Ishikawa (cell line): ENCODE results near the gene GLI3.

Experiments
- CEBPB ChIP-seq: IDR thresholded peaks from 2 replicates; pipeline ENCODE4 v1.6.1; 2012
- CREB1 ChIP-seq: IDR thresholded peaks from 2 replicates; pipeline ENCODE4 v1.6.1; 2012; ENCODE audit warnings: low read depth
- EGR1 ChIP-seq: IDR thresholded peaks from 2 replicates; pipeline ENCODE4 v1.6.1; 2012
- EP300 ChIP-seq: IDR thresholded peaks from 2 replicates; pipeline ENCODE4 v1.6.1; 2012; ENCODE audit warnings: borderline replicate concordance
- FOXM1 ChIP-seq: IDR thresholded peaks from 2 replicates; pipeline ENCODE4 v1.6.1; 2012; ENCODE audit warnings: low read depth, borderline replicate concordance
- MAX ChIP-seq: IDR thresholded peaks from 2 replicates; pipeline ENCODE4 v1.6.1; 2012
- NFIC ChIP-seq: IDR thresholded peaks from 2 replicates; pipeline ENCODE4 v1.6.1; 2012
- RAD21 ChIP-seq: IDR thresholded peaks from 2 replicates; pipeline ENCODE4 v1.6.1; 2012; ENCODE audit warnings: low read depth
- TAF1 ChIP-seq: IDR thresholded peaks from 2 replicates; pipeline ENCODE4 v1.6.1; 2012; ENCODE audit warnings: low read depth, mild to moderate bottlenecking
- TCF12 ChIP-seq: IDR thresholded peaks from 2 replicates; pipeline ENCODE4 v1.6.1; 2012; ENCODE audit warnings: low read depth
- TEAD4 ChIP-seq: IDR thresholded peaks from 2 replicates; pipeline ENCODE4 v1.6.1; 2012
- YY1 ChIP-seq: IDR thresholded peaks from 2 replicates; pipeline ENCODE4 v1.6.1; 2012; ENCODE audit warnings: low read depth
- ZBTB7A ChIP-seq: IDR thresholded peaks from 2 replicates; pipeline ENCODE4 v1.6.1; 2012; ENCODE audit warnings: low read depth
- TF ChIP-seq, protein P1 (sequence below): IDR thresholded peaks from 2 replicates; pipeline ENCODE4 v1.6.1; 2012; ENCODE audit warnings: low read depth, mild to moderate bottlenecking
- TF ChIP-seq, protein P2 (sequence below): IDR thresholded peaks from 2 replicates; pipeline ENCODE4 v1.6.1; 2012

The GLI3 gene

GRCh38 chr7:41928166-41928565 lies 308.8 kb downstream of the GLI3 start:
- TF ChIP-seq YY1 (no peak), EP300 (no peak), TCF12 (no peak), CEBPB (no peak), EGR1 (no peak), NFIC (no peak), TAF1 (no peak), FOXM1 (no peak), MAX (no peak), RAD21 (no peak), CREB1 (no peak), ZBTB7A (no peak), TEAD4 (no peak)
- TF ChIP-seq, protein P1, sequence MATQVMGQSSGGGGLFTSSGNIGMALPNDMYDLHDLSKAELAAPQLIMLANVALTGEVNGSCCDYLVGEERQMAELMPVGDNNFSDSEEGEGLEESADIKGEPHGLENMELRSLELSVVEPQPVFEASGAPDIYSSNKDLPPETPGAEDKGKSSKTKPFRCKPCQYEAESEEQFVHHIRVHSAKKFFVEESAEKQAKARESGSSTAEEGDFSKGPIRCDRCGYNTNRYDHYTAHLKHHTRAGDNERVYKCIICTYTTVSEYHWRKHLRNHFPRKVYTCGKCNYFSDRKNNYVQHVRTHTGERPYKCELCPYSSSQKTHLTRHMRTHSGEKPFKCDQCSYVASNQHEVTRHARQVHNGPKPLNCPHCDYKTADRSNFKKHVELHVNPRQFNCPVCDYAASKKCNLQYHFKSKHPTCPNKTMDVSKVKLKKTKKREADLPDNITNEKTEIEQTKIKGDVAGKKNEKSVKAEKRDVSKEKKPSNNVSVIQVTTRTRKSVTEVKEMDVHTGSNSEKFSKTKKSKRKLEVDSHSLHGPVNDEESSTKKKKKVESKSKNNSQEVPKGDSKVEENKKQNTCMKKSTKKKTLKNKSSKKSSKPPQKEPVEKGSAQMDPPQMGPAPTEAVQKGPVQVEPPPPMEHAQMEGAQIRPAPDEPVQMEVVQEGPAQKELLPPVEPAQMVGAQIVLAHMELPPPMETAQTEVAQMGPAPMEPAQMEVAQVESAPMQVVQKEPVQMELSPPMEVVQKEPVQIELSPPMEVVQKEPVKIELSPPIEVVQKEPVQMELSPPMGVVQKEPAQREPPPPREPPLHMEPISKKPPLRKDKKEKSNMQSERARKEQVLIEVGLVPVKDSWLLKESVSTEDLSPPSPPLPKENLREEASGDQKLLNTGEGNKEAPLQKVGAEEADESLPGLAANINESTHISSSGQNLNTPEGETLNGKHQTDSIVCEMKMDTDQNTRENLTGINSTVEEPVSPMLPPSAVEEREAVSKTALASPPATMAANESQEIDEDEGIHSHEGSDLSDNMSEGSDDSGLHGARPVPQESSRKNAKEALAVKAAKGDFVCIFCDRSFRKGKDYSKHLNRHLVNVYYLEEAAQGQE: no peak
- TF ChIP-seq, protein P2, sequence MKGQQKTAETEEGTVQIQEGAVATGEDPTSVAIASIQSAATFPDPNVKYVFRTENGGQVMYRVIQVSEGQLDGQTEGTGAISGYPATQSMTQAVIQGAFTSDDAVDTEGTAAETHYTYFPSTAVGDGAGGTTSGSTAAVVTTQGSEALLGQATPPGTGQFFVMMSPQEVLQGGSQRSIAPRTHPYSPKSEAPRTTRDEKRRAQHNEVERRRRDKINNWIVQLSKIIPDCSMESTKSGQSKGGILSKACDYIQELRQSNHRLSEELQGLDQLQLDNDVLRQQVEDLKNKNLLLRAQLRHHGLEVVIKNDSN: no peak

GRCh38 chr7:41927380-41927779 lies 309.6 kb downstream of the GLI3 start:
- TF ChIP-seq TAF1: no peak
- no peak for TF ChIP-seq MAX
- TF ChIP-seq, protein P2: no peak
- TF ChIP-seq, protein P1: no peak
- no peak for TF ChIP-seq CEBPB
- no peak for TF ChIP-seq YY1
- no peak for TF ChIP-seq EGR1
- TF ChIP-seq EP300: no peak
- TF ChIP-seq TEAD4: no peak

GRCh38 chr7:41925946-41926345 lies 311.1 kb downstream of the GLI3 start:
- TF ChIP-seq EGR1 (no peak), CEBPB (no peak), EP300 (no peak), CREB1 (no peak), MAX (no peak)
- TF ChIP-seq, protein P2: no peak
- TF ChIP-seq, protein P1: no peak

- TF ChIP-seq ZBTB7A (no peak), FOXM1 (no peak)
Observed at GRCh38 chr7:41924796-41925195, 312.2 kb downstream of the GLI3 start.

GRCh38 chr7:41922373-41922772 lies 314.6 kb downstream of the GLI3 start:
- TF ChIP-seq, protein P1: no peak
- TF ChIP-seq CREB1: no peak
- no peak for TF ChIP-seq NFIC
- no peak for TF ChIP-seq YY1
- TF ChIP-seq MAX: no peak
- TF ChIP-seq ZBTB7A: no peak
- no peak for TF ChIP-seq TCF12
- TF ChIP-seq RAD21: no peak
- TF ChIP-seq, protein P2: no peak
- TF ChIP-seq EP300: no peak
- TF ChIP-seq CEBPB: no peak
- TF ChIP-seq TEAD4: no peak
- no peak for TF ChIP-seq EGR1
- no peak for TF ChIP-seq TAF1
- no peak for TF ChIP-seq FOXM1
